Measurements from ENCODE around the gene HAP1. TPM values are rescaled to one million over a fixed set of nuclear protein-coding genes. Genes with fewer than 3 reads are reported as not detected.

Gene HAP1
- total RNA-seq, 1 donor from 2014 or later = 0.45 TPM

- Mint-ChIP-seq H3K4me3 (no peak overlapping the region), H3K27me3 (ENCODE audit: low read depth) (no peaks in the 10 kb centered on the region), H3K36me3 (no peaks in the 10 kb centered on the region), H3K9me3 (no peaks in the 10 kb centered on the region), H3K4me1 (no peaks in the 10 kb centered on the region), H3K27ac (no peak overlapping the region)
- no peak for TF ChIP-seq CTCF (IDR thresholded peaks at IDR 0.05; ENCODE audit: unreplicated experiment)
- no peak for DNase-seq (ENCODE audit: low spot score in 2 of 2, unreplicated experiment in 2 of 2)
Observed at GRCh38 chr17:41748275-41748674, 13.8 kb upstream of the HAP1 start.

GRCh38 chr17:41741709-41742108, 7.3 kb upstream of the HAP1 start:
- no peaks in the 10 kb centered on the region for H3K9me3 Mint-ChIP-seq
- no peak for TF ChIP-seq CTCF (IDR thresholded peaks at IDR 0.05; ENCODE audit: unreplicated experiment)
- H3K27ac Mint-ChIP-seq = no peak overlapping the region
- peaks cover 13% of the 10 kb centered on the region for H3K27me3 Mint-ChIP-seq (ENCODE audit: low read depth)
- peaks cover 11% of the 10 kb centered on the region for H3K4me1 Mint-ChIP-seq
- H3K4me3 Mint-ChIP-seq = no peak overlapping the region
- H3K36me3 Mint-ChIP-seq = no peaks in the 10 kb centered on the region
- no peak for DNase-seq (ENCODE audit: low spot score in 2 of 2, unreplicated experiment in 2 of 2)

GRCh38 chr17:41740506-41740905, 6.1 kb upstream of the HAP1 start:
- H3K27me3 Mint-ChIP-seq (ENCODE audit: low read depth) = peaks cover 25% of the 10 kb centered on the region
- H3K27ac Mint-ChIP-seq = no peak overlapping the region
- H3K36me3 Mint-ChIP-seq = no peaks in the 10 kb centered on the region
- peaks cover 11% of the 10 kb centered on the region for H3K4me1 Mint-ChIP-seq
- no peaks in the 10 kb centered on the region for H3K9me3 Mint-ChIP-seq
- no peak overlapping the region for H3K4me3 Mint-ChIP-seq
- no peak for DNase-seq (ENCODE audit: low spot score in 2 of 2, unreplicated experiment in 2 of 2)
- TF ChIP-seq CTCF (IDR thresholded peaks at IDR 0.05; ENCODE audit: unreplicated experiment) = no peak

- TF ChIP-seq CTCF (IDR thresholded peaks at IDR 0.05; ENCODE audit: unreplicated experiment) = no peak
- DNase-seq (ENCODE audit: low spot score in 2 of 2, unreplicated experiment in 2 of 2) = no peak
- H3K4me1 Mint-ChIP-seq = peaks cover 14% of the 10 kb centered on the region
- no peak overlapping the region for H3K4me3 Mint-ChIP-seq
- peak overlapping the region; percentile 68 for H3K27ac Mint-ChIP-seq
- no peaks in the 10 kb centered on the region for H3K36me3 Mint-ChIP-seq
- H3K27me3 Mint-ChIP-seq (ENCODE audit: low read depth) = peaks cover 32% of the 10 kb centered on the region
- H3K9me3 Mint-ChIP-seq = no peaks in the 10 kb centered on the region
Observed at GRCh38 chr17:41739661-41740352, 5.4 kb upstream of the HAP1 start.

GRCh38 chr17:41738801-41739112, 4.3 kb upstream of the HAP1 start:
- Mint-ChIP-seq H3K27ac (no peak overlapping the region), H3K4me3 (no peak overlapping the region)
- no peak for DNase-seq (ENCODE audit: low spot score in 2 of 2, unreplicated experiment in 2 of 2)

More at GRCh38 chr17:41738801-41739112, 4.3 kb upstream of the HAP1 start:
- no peaks in the 10 kb centered on the region for H3K36me3 Mint-ChIP-seq
- no peaks in the 10 kb centered on the region for H3K9me3 Mint-ChIP-seq
- H3K27me3 Mint-ChIP-seq (ENCODE audit: low read depth) = peaks cover 43% of the 10 kb centered on the region
- no peak for TF ChIP-seq CTCF (IDR thresholded peaks at IDR 0.05; ENCODE audit: unreplicated experiment)
- peaks cover 14% of the 10 kb centered on the region for H3K4me1 Mint-ChIP-seq
